ENCODE measurements around the gene WBP1. TPM values are rescaled to one million over a fixed set of nuclear protein-coding genes. Genes with fewer than 3 reads are reported as not detected.

WBP1 gene
- total RNA-seq, 1 experiment from 2014 or later: 66.0 TPM

DNA sequence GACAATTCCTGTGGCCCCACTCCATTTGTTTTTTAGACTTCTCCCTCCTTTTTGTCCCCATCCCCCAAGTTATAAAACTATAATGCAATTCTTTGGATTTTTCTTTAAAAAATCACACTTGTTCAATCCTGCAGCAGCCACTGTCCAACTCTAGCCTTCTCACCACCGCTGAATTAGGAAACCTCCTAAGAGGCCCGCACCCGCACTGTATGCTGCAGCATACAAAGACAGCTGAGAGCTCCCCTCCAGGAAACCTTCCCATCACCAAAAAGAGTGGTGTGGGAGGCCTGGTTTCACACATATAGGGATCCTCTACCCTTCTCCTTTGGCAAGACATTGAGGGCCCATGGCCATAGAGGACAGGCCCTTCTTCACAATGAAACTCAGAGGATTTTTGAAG, 46.4 kb downstream of the WBP1 start (continued):
- TF ChIP-seq HMGA2 (CRISPR knock-in tag; IDR thresholded peaks at IDR 0.05) (no peak), FOXK1 (CRISPR knock-in tag; IDR thresholded peaks at IDR 0.05) (no peak), NR2C2 (CRISPR knock-in tag; IDR thresholded peaks at IDR 0.05) (no peak)
- TF ChIP-seq, protein P1, sequence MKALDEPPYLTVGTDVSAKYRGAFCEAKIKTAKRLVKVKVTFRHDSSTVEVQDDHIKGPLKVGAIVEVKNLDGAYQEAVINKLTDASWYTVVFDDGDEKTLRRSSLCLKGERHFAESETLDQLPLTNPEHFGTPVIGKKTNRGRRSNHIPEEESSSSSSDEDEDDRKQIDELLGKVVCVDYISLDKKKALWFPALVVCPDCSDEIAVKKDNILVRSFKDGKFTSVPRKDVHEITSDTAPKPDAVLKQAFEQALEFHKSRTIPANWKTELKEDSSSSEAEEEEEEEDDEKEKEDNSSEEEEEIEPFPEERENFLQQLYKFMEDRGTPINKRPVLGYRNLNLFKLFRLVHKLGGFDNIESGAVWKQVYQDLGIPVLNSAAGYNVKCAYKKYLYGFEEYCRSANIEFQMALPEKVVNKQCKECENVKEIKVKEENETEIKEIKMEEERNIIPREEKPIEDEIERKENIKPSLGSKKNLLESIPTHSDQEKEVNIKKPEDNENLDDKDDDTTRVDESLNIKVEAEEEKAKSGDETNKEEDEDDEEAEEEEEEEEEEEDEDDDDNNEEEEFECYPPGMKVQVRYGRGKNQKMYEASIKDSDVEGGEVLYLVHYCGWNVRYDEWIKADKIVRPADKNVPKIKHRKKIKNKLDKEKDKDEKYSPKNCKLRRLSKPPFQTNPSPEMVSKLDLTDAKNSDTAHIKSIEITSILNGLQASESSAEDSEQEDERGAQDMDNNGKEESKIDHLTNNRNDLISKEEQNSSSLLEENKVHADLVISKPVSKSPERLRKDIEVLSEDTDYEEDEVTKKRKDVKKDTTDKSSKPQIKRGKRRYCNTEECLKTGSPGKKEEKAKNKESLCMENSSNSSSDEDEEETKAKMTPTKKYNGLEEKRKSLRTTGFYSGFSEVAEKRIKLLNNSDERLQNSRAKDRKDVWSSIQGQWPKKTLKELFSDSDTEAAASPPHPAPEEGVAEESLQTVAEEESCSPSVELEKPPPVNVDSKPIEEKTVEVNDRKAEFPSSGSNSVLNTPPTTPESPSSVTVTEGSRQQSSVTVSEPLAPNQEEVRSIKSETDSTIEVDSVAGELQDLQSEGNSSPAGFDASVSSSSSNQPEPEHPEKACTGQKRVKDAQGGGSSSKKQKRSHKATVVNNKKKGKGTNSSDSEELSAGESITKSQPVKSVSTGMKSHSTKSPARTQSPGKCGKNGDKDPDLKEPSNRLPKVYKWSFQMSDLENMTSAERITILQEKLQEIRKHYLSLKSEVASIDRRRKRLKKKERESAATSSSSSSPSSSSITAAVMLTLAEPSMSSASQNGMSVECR (CRISPR knock-in tag; IDR thresholded peaks at IDR 0.05; ENCODE audit: borderline replicate concordance): no peak

DNA sequence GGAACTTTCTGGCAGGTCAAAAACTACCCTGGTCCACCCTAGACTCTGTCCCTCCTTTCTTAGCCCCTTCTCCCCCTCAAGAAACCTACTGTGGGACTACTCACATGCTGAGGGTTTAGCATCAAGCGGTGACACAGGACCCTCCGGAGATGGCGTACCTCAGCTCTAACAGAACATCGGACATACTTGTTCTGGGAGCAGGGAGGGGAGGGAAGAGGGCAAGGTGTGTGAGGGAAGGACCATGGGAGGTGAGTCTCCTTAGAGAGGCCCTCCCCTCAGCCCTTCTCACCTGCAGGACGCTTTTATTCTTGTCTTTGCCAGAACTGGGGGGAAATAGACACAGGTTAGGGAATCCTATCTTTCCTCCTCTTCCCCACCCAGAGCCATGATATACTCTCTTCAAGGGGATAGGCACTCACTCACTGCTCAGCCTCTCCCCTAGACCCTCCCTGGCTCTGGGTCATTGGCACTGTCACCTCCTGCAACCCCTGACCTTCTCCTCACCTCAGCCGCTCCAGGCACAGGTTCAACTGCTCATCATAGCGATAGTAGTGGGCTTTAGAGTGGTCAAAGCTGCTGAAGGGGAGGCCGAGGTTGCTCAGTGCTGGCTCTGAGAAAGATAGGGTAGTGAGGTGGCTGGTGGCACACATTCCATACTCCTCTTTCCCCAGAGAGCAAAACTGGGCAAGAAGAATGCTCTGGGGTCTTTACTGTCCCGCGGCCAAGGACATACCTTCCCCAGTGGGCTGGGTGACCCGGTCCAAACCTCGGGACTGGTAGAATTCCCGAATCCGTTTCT, 47.4 kb downstream of the WBP1 start:
- DNase-seq (ENCODE audit: low spot score): no peak
- POLR2A ChIA-PET: no interaction called here
- H3K36me3 Mint-ChIP-seq: peaks cover 22% of the 10 kb centered on the region
- TF ChIP-seq, protein P2, sequence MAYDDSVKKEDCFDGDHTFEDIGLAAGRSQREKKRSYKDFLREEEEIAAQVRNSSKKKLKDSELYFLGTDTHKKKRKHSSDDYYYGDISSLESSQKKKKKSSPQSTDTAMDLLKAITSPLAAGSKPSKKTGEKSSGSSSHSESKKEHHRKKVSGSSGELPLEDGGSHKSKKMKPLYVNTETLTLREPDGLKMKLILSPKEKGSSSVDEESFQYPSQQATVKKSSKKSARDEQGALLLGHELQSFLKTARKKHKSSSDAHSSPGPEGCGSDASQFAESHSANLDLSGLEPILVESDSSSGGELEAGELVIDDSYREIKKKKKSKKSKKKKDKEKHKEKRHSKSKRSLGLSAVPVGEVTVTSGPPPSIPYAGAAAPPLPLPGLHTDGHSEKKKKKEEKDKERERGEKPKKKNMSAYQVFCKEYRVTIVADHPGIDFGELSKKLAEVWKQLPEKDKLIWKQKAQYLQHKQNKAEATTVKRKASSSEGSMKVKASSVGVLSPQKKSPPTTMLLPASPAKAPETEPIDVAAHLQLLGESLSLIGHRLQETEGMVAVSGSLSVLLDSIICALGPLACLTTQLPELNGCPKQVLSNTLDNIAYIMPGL (CRISPR knock-in tag; IDR thresholded peaks at IDR 0.05): no peak
- TF ChIP-seq HMGA2 (CRISPR knock-in tag; IDR thresholded peaks at IDR 0.05) (no peak), FOXK1 (CRISPR knock-in tag; IDR thresholded peaks at IDR 0.05) (no peak), JUN (CRISPR knock-in tag; IDR thresholded peaks at IDR 0.05) (no peak)
- TF ChIP-seq, protein P3, sequence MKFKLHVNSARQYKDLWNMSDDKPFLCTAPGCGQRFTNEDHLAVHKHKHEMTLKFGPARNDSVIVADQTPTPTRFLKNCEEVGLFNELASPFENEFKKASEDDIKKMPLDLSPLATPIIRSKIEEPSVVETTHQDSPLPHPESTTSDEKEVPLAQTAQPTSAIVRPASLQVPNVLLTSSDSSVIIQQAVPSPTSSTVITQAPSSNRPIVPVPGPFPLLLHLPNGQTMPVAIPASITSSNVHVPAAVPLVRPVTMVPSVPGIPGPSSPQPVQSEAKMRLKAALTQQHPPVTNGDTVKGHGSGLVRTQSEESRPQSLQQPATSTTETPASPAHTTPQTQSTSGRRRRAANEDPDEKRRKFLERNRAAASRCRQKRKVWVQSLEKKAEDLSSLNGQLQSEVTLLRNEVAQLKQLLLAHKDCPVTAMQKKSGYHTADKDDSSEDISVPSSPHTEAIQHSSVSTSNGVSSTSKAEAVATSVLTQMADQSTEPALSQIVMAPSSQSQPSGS (CRISPR knock-in tag; IDR thresholded peaks at IDR 0.05; ENCODE audit: borderline replicate concordance, low read depth): no peak
- TF ChIP-seq, protein P4, sequence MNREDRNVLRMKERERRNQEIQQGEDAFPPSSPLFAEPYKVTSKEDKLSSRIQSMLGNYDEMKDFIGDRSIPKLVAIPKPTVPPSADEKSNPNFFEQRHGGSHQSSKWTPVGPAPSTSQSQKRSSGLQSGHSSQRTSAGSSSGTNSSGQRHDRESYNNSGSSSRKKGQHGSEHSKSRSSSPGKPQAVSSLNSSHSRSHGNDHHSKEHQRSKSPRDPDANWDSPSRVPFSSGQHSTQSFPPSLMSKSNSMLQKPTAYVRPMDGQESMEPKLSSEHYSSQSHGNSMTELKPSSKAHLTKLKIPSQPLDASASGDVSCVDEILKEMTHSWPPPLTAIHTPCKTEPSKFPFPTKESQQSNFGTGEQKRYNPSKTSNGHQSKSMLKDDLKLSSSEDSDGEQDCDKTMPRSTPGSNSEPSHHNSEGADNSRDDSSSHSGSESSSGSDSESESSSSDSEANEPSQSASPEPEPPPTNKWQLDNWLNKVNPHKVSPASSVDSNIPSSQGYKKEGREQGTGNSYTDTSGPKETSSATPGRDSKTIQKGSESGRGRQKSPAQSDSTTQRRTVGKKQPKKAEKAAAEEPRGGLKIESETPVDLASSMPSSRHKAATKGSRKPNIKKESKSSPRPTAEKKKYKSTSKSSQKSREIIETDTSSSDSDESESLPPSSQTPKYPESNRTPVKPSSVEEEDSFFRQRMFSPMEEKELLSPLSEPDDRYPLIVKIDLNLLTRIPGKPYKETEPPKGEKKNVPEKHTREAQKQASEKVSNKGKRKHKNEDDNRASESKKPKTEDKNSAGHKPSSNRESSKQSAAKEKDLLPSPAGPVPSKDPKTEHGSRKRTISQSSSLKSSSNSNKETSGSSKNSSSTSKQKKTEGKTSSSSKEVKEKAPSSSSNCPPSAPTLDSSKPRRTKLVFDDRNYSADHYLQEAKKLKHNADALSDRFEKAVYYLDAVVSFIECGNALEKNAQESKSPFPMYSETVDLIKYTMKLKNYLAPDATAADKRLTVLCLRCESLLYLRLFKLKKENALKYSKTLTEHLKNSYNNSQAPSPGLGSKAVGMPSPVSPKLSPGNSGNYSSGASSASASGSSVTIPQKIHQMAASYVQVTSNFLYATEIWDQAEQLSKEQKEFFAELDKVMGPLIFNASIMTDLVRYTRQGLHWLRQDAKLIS (CRISPR knock-in tag; IDR thresholded peaks at IDR 0.05; ENCODE audit: borderline replicate concordance): no peak
- TF ChIP-seq, protein P5, sequence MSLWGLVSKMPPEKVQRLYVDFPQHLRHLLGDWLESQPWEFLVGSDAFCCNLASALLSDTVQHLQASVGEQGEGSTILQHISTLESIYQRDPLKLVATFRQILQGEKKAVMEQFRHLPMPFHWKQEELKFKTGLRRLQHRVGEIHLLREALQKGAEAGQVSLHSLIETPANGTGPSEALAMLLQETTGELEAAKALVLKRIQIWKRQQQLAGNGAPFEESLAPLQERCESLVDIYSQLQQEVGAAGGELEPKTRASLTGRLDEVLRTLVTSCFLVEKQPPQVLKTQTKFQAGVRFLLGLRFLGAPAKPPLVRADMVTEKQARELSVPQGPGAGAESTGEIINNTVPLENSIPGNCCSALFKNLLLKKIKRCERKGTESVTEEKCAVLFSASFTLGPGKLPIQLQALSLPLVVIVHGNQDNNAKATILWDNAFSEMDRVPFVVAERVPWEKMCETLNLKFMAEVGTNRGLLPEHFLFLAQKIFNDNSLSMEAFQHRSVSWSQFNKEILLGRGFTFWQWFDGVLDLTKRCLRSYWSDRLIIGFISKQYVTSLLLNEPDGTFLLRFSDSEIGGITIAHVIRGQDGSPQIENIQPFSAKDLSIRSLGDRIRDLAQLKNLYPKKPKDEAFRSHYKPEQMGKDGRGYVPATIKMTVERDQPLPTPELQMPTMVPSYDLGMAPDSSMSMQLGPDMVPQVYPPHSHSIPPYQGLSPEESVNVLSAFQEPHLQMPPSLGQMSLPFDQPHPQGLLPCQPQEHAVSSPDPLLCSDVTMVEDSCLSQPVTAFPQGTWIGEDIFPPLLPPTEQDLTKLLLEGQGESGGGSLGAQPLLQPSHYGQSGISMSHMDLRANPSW (CRISPR knock-in tag; conservative IDR thresholded peaks at IDR 0.05; ENCODE audit: low read depth): no peak
- ATAC-seq: no peak
- CTCF ChIA-PET: interaction anchor here (0.8 kb wide), 1 partner anchor 82 kb away, joined by 3 read pairs; no protein-coding TSS in a partner anchor
- peaks cover 92% of the 10 kb centered on the region for H3K27me3 Mint-ChIP-seq (ENCODE audit: low read depth)
- H3K27ac Mint-ChIP-seq: no peak overlapping the region
- peaks cover 44% of the 10 kb centered on the region for H3K4me1 Mint-ChIP-seq
- H3K9me3 Mint-ChIP-seq: no peaks in the 10 kb centered on the region
- H3K4me3 Mint-ChIP-seq: no peak overlapping the region
